A549 (cell line): ENCODE results near the gene ZIC1. TPM values are rescaled to one million over a fixed set of nuclear protein-coding genes. Genes with fewer than 3 reads are reported as not detected.

Experiments used
- ATAC-seq, 2 experiments: fragments of 200-7000 bp in 1 of 2; fragments of >200 bp in 1 of 2; cut with Nextera tagmentation in 1 of 2; cut with Tn5 transposase in 1 of 2; 3 replicates each; pipeline versions ENCODE4 v1.8.0 to v1.9.1; 2018 to 2020; ENCODE audit warnings: mild to moderate bottlenecking in 1 of 2, moderate library complexity in 1 of 2
- CTCF ChIA-PET: fragments of 300-600 bp; sonication (Branson Sonifier 250); formaldehyde crosslinking; extraction: SDS; loops from one replicate; lab custom pipeline; 2021; ENCODE audit warnings: antibody characterized with exemption, inconsistent platforms; lab: Yijun Ruan, JAX
- POLR2A ChIA-PET: fragments of 350-600 bp; formaldehyde crosslinking; extraction: SDS; loops from one replicate; lab custom pipeline; 2021; ENCODE audit warnings: antibody characterized with exemption, inconsistent platforms; lab: Yijun Ruan, JAX
- DNase-seq, 2 experiments: peaks; one replicate each; pipeline versions ENCODE4 v3.0.0 to v3.0.0-alpha.2; 2011 to 2016; ENCODE audit warnings: low read depth in 1 of 2, low spot score in 1 of 2
- FAIRE-seq: peaks from 2 replicates; lab custom pipeline; 2011; peaks lifted over from hg19 to GRCh38; lab: Jason Lieb, UNC
- H3K27ac ChIP-seq, 2 experiments: fragments of >200 bp; sonication (Bioruptor Twin); formaldehyde crosslinking; 3 replicates each; pipeline ENCODE4 v1.5.1; 2016 to 2017
- H3K4me1 ChIP-seq: fragments of >200 bp; sonication (Bioruptor Twin); formaldehyde crosslinking; 3 replicates; pipeline ENCODE4 v1.6.1; 2016
- H3K4me2 ChIP-seq: fragments of >200 bp; sonication (Bioruptor Twin); formaldehyde crosslinking; 3 replicates; pipeline ENCODE4 v1.6.1; 2016
- H3K4me3 ChIP-seq: fragments of >200 bp; sonication (Bioruptor Twin); formaldehyde crosslinking; 3 replicates; pipeline ENCODE4 v1.5.1; 2016
- H3K9me3 ChIP-seq: fragments of >200 bp; sonication (Bioruptor Twin); formaldehyde crosslinking; 3 replicates; pipeline ENCODE4 v1.6.1; 2016
- BHLHE40 ChIP-seq: IDR thresholded peaks from 2 replicates; pipeline ENCODE4 v1.6.1; 2012; ENCODE audit warnings: low read depth, low read length, inconsistent platforms
- CBX8 ChIP-seq: fragments of 200-600 bp; sonication (generic); IDR thresholded peaks from 2 replicates; pipeline ENCODE4 v1.6.1; 2016
- EP300 ChIP-seq, 2 experiments: fragments of >200 bp; sonication (Bioruptor Twin); formaldehyde crosslinking; IDR thresholded peaks; 2 replicates in 1 of 2; 3 replicates in 1 of 2; pipeline ENCODE4 v1.6.1; 2016 to 2017
- FOSB ChIP-seq: fragments of 250-450 bp; sonication (Bioruptor Pico); IDR thresholded peaks from 2 replicates; pipeline ENCODE4 v1.5.0; 2020; ENCODE audit warnings: mild to moderate bottlenecking, moderate library complexity
- FOSL2 ChIP-seq, 2 experiments: fragments of 450-650 bp in 1 of 2; fragments of >200 bp in 1 of 2; sonication (Bioruptor Twin) in 1 of 2; formaldehyde crosslinking; IDR thresholded peaks; 2 replicates each; pipeline versions ENCODE4 v1.5.0 to v1.6.1; 2016 to 2020; ENCODE audit warnings: mild to moderate bottlenecking in 1 of 2, moderate library complexity in 1 of 2
- FOXS1 ChIP-seq: fragments of 250-450 bp; sonication (Bioruptor Pico); IDR thresholded peaks from 2 replicates; pipeline ENCODE4 v1.5.0; 2020; ENCODE audit warnings: mild to moderate bottlenecking, moderate library complexity
- GATA3 ChIP-seq: IDR thresholded peaks from 2 replicates; pipeline ENCODE4 v1.6.1; 2012; ENCODE audit warnings: borderline replicate concordance
- JUN ChIP-seq, 2 experiments: fragments of >200 bp; sonication (Bioruptor Twin); formaldehyde crosslinking; IDR thresholded peaks; 2 replicates in 1 of 2; 3 replicates in 1 of 2; pipeline ENCODE4 v1.6.1; 2016 to 2017
- PHF8 ChIP-seq: fragments of 200-600 bp; sonication (generic); IDR thresholded peaks from 2 replicates; pipeline ENCODE4 v1.6.1; 2016; ENCODE audit warnings: low read depth, mild to moderate bottlenecking, antibody characterized with exemption, moderate library complexity, borderline replicate concordance
- POLR2A ChIP-seq: IDR thresholded peaks from 2 replicates; pipeline ENCODE4 v1.6.1; 2012; ENCODE audit warnings: mild to moderate bottlenecking, low read length
- RAD21 ChIP-seq, 2 experiments: fragments of >200 bp in 1 of 2; sonication (Bioruptor Twin) in 1 of 2; formaldehyde crosslinking in 1 of 2; IDR thresholded peaks in 1 of 2; conservative IDR thresholded peaks in 1 of 2; 2 replicates in 1 of 2; 3 replicates in 1 of 2; pipeline ENCODE4 v1.6.1; 2012 to 2018; ENCODE audit warnings: inconsistent platforms in 1 of 2
- RFX5 ChIP-seq: fragments of 450-650 bp; IDR thresholded peaks from 2 replicates; pipeline ENCODE4 v1.7.1; 2014; ENCODE audit warnings: antibody characterized with exemption, mild to moderate bottlenecking, moderate library complexity
- SREBF2 ChIP-seq: fragments of 450-650 bp; IDR thresholded peaks from 2 replicates; pipeline ENCODE4 v1.6.1; 2014; ENCODE audit warnings: mild to moderate bottlenecking, moderate library complexity
- ZSCAN20 ChIP-seq: fragments of 250-450 bp; sonication (Bioruptor Pico); IDR thresholded peaks from 2 replicates; pipeline ENCODE4 v1.8.0; 2022; ENCODE audit warnings: mild to moderate bottlenecking, moderate library complexity
- WGBS: methylation state at CpG from one replicate; pipeline ENCODE4 v1.1.6; 2017; ENCODE audit errors: missing lambda C conversion rate; 5-methylcytosine and 5-hydroxymethylcytosine counted together
- polyA plus RNA-seq, 4 experiments: library from polyadenylated mRNA; depleted of rRNA in 3 of 4; stranded (reverse); fragments of >200 nt; fragmentation: RNase III in 1 of 4; extraction: RNeasy Plus Mini Kit Qiagen cat#74134 plus additional on column Dnase treatment in 1 of 4; gene quantifications; 2 replicates in 3 of 4; 3 replicates in 1 of 4; pipeline ENCODE4 v1.2.3, GENCODE V29; 2011 to 2017
- TF ChIP-seq, protein P1 (sequence below): fragments of >200 bp; sonication (Bioruptor Twin); formaldehyde crosslinking; IDR thresholded peaks from 3 replicates; pipeline ENCODE4 v1.5.1; 2016
- TF ChIP-seq, protein P2 (sequence below): fragments of 250-450 bp; sonication (Bioruptor Pico); IDR thresholded peaks from 2 replicates; pipeline ENCODE4 v1.5.0; 2020; ENCODE audit warnings: low read depth, mild to moderate bottlenecking, moderate library complexity
- TF ChIP-seq, protein P3 (sequence below): fragments of 150-350 bp; IDR thresholded peaks from 2 replicates; pipeline ENCODE4 v1.6.1; 2014; ENCODE audit warnings: low read depth, mild to moderate bottlenecking, low read length
- TF ChIP-seq, protein P4 (sequence below): IDR thresholded peaks from 2 replicates; pipeline ENCODE4 v1.6.1; 2012; ENCODE audit warnings: low read depth, borderline replicate concordance
- TF ChIP-seq, protein P5 (sequence below): IDR thresholded peaks from 2 replicates; pipeline ENCODE4 v1.6.1; 2012
- TF ChIP-seq, protein P6 (sequence below): fragments of 450-650 bp; IDR thresholded peaks from 2 replicates; pipeline ENCODE4 v1.6.1; 2014; ENCODE audit warnings: antibody characterized with exemption

The ZIC1 gene
- polyA plus RNA-seq, 2 of the 4 experiments (the other 2 are of a cell fraction): 0.01 TPM; not detected in 1

DNA sequence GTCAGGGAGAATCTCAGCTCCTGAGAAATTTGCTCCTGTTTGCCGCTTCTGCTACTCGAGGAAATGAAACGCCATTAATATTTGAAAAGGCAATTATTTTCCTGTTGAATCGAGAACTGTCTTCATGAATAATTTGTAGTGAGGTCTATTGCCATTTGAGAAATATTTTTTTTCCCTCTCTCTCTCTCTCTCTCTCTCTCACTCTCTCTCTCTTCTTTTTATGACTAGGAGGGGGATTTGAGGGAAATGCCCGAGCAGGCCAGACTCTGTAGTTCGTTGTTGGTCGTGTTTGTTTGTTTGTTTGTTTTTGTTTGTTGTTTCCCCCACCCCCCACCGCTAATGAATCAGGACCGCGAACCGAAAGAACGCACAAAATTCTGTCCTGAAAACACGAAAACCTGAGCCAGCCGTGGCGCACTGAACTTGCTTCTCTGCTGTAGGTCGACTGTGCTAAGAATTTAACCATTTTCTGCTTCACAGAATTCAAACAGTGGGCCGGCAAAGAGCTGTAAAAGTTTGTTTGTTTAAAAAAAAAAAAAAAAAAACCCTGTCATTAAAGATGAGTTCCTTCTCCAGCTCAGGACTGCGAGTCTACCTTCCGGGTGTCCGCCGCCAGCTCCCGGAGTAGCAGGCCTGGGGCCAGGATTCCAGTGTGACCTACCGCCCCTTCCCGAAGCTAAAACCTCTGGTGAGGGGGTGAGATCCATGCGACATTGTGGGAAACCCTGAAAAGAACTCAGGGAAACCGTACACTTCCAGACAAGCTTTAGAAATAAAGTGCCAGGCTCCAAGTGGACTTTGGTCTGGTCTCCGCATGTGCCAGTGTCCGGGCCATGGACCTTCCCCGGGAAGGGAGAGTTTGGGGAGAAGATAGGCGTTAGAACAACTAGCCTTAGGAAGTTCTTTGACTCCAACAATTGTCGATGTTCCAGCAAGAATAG, 15.0 kb upstream of the ZIC1 start:
- no peak for ATAC-seq
- ChIA-PET POLR2A (no interaction called here), CTCF (interaction anchor here (1.2 kb wide), 1 partner anchor 9 kb away, joined by 3 read pairs; no protein-coding TSS in a partner anchor)
- Histone ChIP-seq H3K9me3 (no peaks in the 10 kb centered on the region), H3K4me1 (no peaks in the 10 kb centered on the region), H3K27ac (no peak overlapping the region), H3K4me2 (no peak overlapping the region), H3K4me3 (no peak overlapping the region)
- TF ChIP-seq RAD21 (conservative IDR thresholded peaks at IDR 0.05 in 1 of 2, IDR thresholded peaks at IDR 0.05 in 1 of 2): no peak
- TF ChIP-seq EP300 (IDR thresholded peaks at IDR 0.05): no peak
- TF ChIP-seq ZSCAN20 (CRISPR knock-in tag): no peak
- no peak for TF ChIP-seq SREBF2
- TF ChIP-seq, protein P1, sequence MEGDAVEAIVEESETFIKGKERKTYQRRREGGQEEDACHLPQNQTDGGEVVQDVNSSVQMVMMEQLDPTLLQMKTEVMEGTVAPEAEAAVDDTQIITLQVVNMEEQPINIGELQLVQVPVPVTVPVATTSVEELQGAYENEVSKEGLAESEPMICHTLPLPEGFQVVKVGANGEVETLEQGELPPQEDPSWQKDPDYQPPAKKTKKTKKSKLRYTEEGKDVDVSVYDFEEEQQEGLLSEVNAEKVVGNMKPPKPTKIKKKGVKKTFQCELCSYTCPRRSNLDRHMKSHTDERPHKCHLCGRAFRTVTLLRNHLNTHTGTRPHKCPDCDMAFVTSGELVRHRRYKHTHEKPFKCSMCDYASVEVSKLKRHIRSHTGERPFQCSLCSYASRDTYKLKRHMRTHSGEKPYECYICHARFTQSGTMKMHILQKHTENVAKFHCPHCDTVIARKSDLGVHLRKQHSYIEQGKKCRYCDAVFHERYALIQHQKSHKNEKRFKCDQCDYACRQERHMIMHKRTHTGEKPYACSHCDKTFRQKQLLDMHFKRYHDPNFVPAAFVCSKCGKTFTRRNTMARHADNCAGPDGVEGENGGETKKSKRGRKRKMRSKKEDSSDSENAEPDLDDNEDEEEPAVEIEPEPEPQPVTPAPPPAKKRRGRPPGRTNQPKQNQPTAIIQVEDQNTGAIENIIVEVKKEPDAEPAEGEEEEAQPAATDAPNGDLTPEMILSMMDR: no peak
- TF ChIP-seq RFX5: no peak
- no peak for TF ChIP-seq FOSB
- no peak for TF ChIP-seq CBX8
- no peak for DNase-seq
- no peak for FAIRE-seq
- 67% methylated on average over 30 of the region's 31 CpGs for WGBS

DNA sequence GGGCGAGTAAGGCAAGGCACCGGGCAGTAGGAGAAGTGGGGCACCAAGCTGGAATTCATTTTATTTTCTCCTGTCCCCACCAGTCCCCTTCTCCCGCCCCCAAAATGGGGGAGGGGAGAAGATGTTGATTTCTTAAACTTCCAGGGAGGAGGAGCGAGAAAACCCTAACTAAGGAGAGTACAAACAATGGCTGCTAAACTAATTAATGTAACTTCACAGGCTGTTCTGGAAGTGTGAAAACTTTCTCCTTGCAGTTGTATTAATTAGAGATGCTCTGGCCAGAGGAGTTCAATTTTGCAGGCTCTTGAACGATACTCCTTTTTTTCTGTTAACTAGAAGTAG, 14.3 kb upstream of the ZIC1 start:
- no peak for TF ChIP-seq POLR2A
- no peak for TF ChIP-seq FOXS1 (CRISPR knock-in tag)
- TF ChIP-seq GATA3: no peak
- no peak for TF ChIP-seq JUN (IDR thresholded peaks at IDR 0.05)
- TF ChIP-seq, protein P2, sequence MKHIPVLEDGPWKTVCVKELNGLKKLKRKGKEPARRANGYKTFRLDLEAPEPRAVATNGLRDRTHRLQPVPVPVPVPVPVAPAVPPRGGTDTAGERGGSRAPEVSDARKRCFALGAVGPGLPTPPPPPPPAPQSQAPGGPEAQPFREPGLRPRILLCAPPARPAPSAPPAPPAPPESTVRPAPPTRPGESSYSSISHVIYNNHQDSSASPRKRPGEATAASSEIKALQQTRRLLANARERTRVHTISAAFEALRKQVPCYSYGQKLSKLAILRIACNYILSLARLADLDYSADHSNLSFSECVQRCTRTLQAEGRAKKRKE: no peak
- no peak for TF ChIP-seq RAD21 (conservative IDR thresholded peaks at IDR 0.05 in 1 of 2, IDR thresholded peaks at IDR 0.05 in 1 of 2)
- no peak for TF ChIP-seq PHF8
- TF ChIP-seq, protein P3, sequence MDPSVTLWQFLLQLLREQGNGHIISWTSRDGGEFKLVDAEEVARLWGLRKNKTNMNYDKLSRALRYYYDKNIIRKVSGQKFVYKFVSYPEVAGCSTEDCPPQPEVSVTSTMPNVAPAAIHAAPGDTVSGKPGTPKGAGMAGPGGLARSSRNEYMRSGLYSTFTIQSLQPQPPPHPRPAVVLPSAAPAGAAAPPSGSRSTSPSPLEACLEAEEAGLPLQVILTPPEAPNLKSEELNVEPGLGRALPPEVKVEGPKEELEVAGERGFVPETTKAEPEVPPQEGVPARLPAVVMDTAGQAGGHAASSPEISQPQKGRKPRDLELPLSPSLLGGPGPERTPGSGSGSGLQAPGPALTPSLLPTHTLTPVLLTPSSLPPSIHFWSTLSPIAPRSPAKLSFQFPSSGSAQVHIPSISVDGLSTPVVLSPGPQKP: no peak
- TF ChIP-seq, protein P4, sequence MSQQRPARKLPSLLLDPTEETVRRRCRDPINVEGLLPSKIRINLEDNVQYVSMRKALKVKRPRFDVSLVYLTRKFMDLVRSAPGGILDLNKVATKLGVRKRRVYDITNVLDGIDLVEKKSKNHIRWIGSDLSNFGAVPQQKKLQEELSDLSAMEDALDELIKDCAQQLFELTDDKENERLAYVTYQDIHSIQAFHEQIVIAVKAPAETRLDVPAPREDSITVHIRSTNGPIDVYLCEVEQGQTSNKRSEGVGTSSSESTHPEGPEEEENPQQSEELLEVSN: no peak
- TF ChIP-seq ZSCAN20 (CRISPR knock-in tag): no peak
- TF ChIP-seq, protein P5, sequence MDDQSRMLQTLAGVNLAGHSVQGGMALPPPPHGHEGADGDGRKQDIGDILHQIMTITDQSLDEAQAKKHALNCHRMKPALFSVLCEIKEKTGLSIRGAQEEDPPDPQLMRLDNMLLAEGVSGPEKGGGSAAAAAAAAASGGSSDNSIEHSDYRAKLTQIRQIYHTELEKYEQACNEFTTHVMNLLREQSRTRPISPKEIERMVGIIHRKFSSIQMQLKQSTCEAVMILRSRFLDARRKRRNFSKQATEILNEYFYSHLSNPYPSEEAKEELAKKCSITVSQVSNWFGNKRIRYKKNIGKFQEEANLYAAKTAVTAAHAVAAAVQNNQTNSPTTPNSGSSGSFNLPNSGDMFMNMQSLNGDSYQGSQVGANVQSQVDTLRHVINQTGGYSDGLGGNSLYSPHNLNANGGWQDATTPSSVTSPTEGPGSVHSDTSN: no peak
- TF ChIP-seq, protein P6, sequence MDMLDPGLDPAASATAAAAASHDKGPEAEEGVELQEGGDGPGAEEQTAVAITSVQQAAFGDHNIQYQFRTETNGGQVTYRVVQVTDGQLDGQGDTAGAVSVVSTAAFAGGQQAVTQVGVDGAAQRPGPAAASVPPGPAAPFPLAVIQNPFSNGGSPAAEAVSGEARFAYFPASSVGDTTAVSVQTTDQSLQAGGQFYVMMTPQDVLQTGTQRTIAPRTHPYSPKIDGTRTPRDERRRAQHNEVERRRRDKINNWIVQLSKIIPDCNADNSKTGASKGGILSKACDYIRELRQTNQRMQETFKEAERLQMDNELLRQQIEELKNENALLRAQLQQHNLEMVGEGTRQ: no peak
- no peak for TF ChIP-seq FOSL2 (IDR thresholded peaks at IDR 0.05)
- TF ChIP-seq FOSL2 (CRISPR knock-in tag; IDR thresholded peaks at IDR 0.05): no peak
- TF ChIP-seq BHLHE40: no peak
- CTCF ChIA-PET: no interaction called here
- Histone ChIP-seq H3K9me3 (no peaks in the 10 kb centered on the region), H3K4me2 (no peak overlapping the region), H3K4me3 (no peak overlapping the region), H3K27ac (no peak overlapping the region), H3K4me1 (no peaks in the 10 kb centered on the region)
- no peak for DNase-seq
- FAIRE-seq: no peak
- no peak for ATAC-seq
- POLR2A ChIA-PET: no interaction called here
- 48% methylated on average over 5 of the region's 5 CpGs for WGBS
